Hippocampal formation (tissue), 2 donors: ENCODE results near the gene ODAD3.
"Not testable (repeated sequence)": the region's sequence is repeated elsewhere in the genome, so short reads cannot be mapped to it uniquely, and the experiment has no call there.

Experiments used
- DNase-seq, 2 donors: peaks; one replicate each; lab custom pipeline; 2025; lab: John Stamatoyannopoulos, UW

Gene ODAD3

DNA sequence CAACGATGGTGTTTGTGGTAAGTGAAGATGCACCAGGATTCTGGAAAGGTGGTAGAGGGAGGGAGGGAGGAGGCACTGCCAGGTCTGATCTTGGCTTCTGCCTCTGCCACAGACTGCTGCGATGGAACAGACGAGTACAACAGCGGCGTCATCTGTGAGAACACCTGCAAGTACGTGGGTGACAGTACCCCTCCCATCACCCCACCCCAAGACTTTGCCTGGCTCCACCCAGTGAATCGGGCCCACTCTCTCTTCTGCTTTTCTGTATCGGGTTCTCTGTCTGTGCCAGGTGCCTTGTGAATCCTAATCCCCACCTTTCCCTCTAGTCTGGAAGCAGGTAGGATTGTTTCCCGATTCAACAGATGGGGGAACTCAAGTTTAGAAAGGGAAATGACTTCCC, 3.0 kb upstream of the ODAD3 start:
- DNase-seq: no peak

- no peak for DNase-seq
These were observed 952 bp upstream of the ODAD3 start for GRCh38 chr19:11435833-11436313.

- DNase-seq: no peak
These were observed 241 bp downstream of the ODAD3 start for GRCh38 chr19:11434703-11435056.

GRCh38 chr19:11433526-11433925, 1.4 kb downstream of the ODAD3 start:
- not testable (repeated sequence) for DNase-seq

DNA sequence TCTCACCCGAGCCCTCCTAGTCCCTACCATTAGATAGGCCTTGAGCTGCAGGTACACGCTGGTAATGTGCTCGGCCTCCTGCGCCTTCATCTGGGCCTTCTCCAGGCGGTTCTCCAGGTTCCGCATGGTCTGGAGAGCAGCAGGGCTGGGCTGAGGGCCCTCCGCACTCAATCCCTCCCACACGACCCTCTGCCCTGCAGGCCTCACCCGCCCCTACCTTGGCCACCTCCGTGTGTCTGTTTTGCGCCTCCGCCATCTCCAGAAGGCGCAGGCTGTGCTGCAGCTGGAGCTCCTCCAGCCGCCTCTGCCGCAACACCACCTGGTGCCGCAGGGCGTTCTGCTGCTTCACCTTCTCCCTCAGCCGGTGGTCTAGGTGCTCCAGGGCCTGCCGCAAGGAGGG, 8.3 kb downstream of the ODAD3 start:
- no peak for DNase-seq

DNA sequence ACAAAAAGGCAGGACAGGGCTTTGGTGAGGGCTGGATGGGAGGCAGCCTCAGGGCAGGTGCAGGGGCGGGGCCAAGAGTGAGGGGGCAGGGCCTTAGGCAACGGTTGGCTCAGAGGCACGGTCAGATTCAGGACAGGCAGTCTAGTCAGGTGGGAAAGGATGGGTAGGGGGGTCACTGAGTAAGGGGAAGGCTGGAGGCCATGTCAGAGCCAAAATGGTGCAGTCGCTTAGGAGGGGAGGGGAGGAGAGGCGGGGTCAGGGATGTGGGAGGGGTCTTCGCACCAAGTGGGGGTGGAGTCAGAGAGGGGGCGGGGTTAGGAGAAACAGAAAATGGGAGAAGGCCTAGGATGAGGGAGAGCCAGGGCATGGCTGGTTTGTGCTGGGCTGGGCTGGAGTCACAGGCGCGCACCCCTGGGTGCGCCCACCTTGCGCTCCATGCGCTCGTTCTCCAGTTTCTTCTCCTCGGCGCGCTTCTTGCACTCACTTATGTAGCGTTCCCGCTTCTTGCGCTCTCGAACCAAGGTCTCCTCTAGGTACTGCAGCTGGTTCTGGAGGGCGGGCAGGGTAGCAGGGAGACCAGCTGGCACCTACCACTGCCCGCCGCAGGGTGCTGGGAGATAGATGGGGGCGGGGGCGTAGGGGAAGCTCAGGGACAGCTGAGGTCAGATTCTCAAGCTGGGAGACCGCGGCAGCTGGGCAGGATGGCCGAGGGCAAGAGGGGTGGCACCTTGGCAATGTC, 9.0 kb downstream of the ODAD3 start:
- DNase-seq: no peak

GRCh38 chr19:11423791-11424181, 11.1 kb downstream of the ODAD3 start:
- no peak for DNase-seq

GRCh38 chr19:11423164-11423790, 11.6 kb downstream of the ODAD3 start:
- no peak for DNase-seq

DNA sequence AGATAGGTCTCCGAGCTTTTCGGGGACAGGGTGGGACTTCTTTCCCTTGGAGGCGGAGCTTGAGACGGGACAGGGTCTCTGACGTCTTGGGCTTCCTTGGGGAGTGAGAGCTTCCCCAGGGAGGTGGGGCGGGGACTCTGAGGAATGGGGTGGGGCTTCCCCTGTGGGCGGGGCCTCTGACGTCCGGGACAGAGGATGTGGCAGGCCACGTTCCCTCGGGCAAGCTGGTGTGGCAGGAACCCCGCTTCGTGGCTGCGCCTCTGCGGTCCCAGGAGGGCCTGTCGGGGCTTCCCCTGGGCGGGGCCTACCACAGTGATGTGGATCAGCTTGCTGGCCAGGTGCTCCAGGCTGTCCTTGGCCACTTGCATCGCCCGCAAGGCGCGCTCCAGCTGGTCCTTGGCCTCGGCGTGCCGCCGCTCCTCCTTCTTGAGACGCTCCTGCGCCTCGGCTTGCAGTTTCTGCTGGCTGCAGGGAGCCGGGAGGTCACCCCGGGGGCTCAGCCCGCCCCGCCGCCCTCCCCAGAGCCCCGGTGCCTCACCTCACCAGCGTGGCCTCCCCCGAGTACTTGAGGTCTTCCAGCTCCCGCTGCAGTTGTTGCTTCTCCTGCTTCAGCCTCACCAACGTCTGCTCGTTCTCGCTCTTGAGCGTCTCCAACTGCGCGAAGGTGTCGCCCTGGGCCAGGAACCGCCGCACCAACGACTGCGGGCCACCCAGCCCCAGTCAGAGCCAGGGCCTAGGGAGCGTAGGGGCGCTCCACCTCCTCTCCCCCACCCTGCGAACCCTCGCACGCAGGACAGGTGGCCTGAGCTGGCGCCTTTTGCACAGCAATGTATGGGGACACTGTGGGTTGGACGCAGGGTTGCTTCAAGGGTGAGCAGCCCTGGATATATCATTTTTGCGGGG, 12.5 kb downstream of the ODAD3 start:
- peak in 1 of 2 donors; percentile 22 for DNase-seq

GRCh38 chr19:11421371-11422098, 13.4 kb downstream of the ODAD3 start:
- DNase-seq: no peak

GRCh38 chr19:11420429-11421370, 14.2 kb downstream of the ODAD3 start:
- DNase-seq: no peak

- DNase-seq: peak in 1 of 2 donors; percentile 26
These were observed 16.1 kb downstream of the ODAD3 start, which contains the start of gene RGL3 for GRCh38 chr19:11418549-11419506. Gene RGL3 (minus strand): TSS chr19:11419314. CDS start chr19:11419278, 36 bp downstream.

GRCh38 chr19:11418094-11418548, 16.8 kb downstream of the ODAD3 start:
- DNase-seq: no peak

GRCh38 chr19:11416346-11417052, 18.4 kb downstream of the ODAD3 start:
- no peak for DNase-seq

DNA sequence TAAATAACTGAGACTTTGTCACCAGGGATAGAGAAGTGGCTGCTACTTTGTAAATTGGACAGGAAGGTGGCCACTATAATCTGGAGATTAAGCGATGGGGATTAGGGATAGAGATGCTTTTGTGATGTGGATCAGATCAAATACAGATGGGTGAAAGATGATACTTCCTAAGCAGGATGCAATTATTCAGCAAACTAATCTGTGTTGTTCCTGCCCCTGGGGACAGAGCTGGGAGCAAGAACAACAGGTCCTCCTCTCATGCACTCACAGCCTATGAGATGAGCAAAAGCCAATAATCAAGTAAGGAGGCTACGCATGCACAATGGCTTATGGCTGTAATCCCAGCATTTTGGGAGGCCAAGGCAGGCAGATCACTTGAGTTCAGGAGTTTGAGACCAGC, 20.4 kb downstream of the ODAD3 start:
- no peak for DNase-seq

GRCh38 chr19:11410682-11411081, 24.2 kb downstream of the ODAD3 start:
- DNase-seq: no peak

DNA sequence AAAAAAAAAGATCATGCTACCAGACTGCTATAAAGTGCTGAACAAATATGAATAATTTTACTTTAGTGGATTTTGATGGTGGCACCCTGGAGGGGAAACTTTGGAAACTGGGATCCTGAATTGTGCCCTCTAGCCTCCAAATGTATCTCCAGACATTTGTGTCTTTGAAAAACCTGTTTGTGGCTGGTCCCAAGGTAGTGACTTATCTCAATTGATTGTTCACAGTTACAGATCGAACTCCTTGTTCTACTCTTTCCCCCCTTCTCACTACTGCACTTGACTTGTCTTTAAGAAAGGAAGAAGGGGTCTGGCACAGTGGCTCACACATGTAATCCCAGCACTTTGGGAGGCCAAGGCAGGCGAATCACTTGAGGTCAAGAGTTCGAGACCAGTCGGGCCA, 26.3 kb downstream of the ODAD3 start:
- DNase-seq: no peak

GRCh38 chr19:11406703-11407236, 28.2 kb downstream of the ODAD3 start:
- DNase-seq: not testable (repeated sequence)
